HG03571 (cell line): ENCODE data around the gene ITCH.
"Not testable (repeated sequence)": the region's sequence is repeated elsewhere in the genome, so short reads cannot be mapped to it uniquely, and the experiment has no call there.

Experiments
- ATAC-seq: cut with Tn5 transposase; IDR thresholded peaks from one replicate; pipeline ENCODE4 v1.9.1; 2021; ENCODE audit not compliant: unreplicated experiment

Gene ITCH

GRCh38 chr20:34377072-34377847 lies 14.2 kb downstream of the ITCH start:
- ATAC-seq: peak; percentile 69

- no peak for ATAC-seq
These were observed 19.1 kb downstream of the ITCH start for GRCh38 chr20:34382174-34382573.

- ATAC-seq: not testable (repeated sequence)
These were observed 19.9 kb downstream of the ITCH start for GRCh38 chr20:34382877-34383455.

DNA sequence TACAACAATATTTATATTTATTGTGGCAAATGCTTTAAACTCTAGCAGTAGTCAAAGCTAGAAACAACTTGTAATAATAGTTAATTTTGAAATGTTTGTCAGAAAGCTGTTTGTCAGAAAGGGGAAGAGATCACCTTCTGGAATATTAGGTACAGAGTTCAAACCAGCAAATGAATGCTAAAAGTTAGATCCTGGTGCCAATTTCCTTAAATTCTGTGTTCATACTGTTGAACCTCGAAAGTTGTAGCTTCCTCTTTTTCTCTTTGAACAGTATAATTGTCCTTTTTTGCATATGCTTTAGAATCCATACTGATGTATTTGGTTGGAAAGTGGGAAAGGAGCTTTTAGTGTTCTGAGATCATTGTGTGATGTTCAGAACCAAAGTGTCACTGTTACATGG lies 22.4 kb downstream of the ITCH start:
- ATAC-seq: no peak

GRCh38 chr20:34388000-34388399 lies 24.9 kb downstream of the ITCH start:
- ATAC-seq: no peak

GRCh38 chr20:34388678-34389077 lies 25.6 kb downstream of the ITCH start:
- no peak for ATAC-seq

GRCh38 chr20:34389206-34389953 lies 26.3 kb downstream of the ITCH start:
- ATAC-seq: no peak

GRCh38 chr20:34389954-34390555 lies 27.0 kb downstream of the ITCH start:
- ATAC-seq: no peak

- ATAC-seq: no peak
These were observed 33.3 kb downstream of the ITCH start for GRCh38 chr20:34396408-34396807.

- ATAC-seq: no peak
These were observed 34.0 kb downstream of the ITCH start for GRCh38 chr20:34397096-34397495.

- ATAC-seq: not testable (repeated sequence)
These were observed 37.7 kb downstream of the ITCH start for GRCh38 chr20:34400776-34401175.

DNA sequence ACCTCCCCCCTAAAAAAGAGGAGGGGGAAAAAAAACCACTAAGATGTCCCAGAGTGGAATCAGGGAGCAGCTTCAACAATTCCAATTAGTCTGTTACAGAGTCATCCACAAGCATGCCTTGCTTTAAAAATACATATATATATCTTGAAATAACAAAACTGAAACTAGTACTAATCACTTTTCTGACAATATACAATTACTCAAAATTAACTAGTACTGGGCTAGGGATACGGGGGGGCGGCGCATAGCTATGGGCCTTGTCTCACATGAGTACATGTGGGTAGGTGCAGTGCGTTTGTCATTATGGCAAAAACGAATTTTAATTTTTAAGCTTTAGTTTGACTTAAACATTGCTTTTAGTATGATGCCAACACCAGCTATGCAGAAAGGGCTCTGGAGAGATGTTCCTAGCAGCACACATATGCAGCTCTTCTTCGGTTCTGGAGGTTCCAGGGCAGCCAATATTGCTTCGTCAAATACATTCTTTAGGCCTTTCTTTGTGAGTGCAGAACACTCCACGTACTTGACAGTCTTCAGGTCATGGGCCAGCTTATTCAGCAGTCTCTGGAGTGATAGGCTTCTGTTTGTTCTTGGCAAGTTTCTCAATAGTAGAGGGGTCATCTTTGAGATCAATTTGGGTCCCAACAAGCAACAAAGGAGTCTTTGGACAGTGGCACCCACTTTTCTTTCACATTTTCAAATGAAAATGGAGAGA lies 38.8 kb downstream of the ITCH start:
- ATAC-seq: no peak

DNA sequence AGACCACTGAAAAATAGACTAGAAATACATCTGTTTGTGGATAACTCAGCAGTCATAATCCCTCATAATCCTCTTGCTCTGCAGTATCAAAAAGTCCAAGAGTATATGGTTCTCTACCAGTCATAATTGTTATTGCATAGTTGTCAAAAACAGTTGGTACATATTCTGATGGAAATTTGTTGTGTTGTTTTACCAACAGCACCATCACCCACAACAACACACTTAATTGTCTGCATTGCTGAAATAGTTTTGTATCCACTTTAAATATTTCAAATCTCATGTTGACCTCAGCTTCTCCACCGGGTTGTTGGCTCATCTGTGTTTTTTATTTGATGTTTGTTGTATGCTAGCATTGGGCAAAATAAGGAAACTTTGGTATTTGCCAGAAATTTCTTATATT lies 39.4 kb downstream of the ITCH start:
- ATAC-seq: no peak

DNA sequence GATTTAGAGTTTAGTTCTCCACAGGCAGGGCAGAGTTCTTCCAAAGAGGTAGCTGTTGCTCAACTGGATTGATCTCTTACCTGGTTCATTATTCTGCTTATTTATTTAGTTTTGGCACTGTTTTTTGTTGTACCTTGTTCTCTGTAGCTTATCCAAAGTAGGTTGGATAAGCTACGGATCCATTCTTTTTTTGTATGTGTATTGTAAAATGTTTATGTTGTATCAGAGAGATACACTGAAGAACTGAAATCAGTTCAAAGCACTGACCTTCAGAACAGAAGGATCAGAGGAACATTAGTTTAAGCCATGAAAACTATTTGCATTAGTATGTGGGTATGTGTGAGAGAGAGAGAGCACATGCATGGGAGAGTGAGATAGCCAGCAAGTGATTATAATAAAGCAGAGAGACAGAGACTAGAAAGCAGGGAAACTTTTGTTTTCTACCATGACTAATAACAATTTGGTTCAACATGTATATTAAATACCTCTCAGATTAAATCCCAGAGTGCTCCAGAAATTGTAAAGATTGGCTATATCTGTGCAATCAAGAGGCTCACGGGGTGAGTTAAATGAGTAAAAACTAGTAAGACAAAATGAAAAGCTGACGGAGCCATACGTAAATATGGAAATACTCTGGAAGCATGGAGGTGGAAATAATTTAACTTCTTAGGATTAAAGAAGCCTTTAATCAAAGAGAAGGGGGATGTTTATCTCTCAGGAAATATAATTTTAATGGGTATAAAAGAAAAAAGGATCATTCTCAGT lies 40.2 kb downstream of the ITCH start:
- ATAC-seq: no peak

DNA sequence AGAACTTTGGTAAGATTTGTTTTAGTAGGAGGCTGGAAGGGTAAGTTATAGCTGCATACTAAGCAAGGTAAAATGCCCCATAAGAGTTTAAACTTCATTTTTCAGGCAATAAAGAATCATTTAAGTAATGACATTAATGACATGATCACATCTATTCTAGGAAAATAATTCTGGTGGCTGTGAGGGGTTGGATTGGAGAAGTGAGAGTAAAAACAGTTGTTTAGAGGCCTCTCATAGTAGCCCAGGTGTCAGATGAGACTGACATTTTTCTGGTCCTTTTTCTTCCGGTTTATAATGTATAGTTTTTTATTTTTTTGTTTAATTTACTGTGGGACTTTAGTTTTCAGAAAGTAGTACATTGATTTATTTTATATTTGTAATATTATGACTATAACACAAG lies 40.8 kb downstream of the ITCH start:
- ATAC-seq: peak; percentile 43

DNA sequence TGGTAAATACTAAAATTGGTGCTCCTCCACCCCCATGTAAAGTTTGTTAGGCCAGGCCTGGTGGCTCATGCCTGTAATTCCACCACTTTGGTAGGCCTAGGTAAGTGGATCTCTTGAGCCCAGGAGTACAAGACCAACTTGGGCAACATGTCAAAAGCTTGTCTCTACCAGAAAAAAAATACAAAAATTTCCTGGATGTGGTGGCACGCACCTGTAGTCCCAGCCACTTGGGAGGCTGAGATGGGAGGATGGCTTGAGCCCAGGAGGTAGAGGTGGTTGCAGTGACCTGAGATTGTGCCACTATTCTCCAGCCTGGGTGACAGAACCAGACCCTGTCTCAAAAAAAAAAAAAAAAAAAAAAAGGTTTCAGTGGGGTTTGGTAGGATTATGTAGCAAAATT lies 41.7 kb downstream of the ITCH start:
- no peak for ATAC-seq

DNA sequence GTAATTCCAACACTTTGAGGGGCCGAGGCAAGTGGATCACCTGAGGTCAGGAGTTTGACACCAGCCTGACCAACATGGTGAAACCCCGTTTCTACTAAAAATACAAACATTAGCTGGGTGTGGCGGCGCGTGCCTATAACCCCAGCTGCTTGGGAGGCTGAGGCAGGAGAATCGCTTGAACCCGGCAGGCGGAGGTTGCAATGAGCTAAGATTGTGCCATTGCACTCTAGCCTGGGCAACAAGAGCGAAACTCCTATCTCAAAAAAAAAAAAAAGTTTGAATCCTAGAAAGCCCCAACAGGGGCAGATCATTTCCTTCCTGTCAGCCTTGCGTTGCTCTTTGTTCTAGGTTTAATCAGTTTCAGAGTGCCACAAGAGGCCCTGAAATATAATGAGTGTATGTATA lies 42.2 kb downstream of the ITCH start:
- not testable (repeated sequence) for ATAC-seq

GRCh38 chr20:34405942-34406341 lies 42.9 kb downstream of the ITCH start:
- ATAC-seq: not testable (repeated sequence)

DNA sequence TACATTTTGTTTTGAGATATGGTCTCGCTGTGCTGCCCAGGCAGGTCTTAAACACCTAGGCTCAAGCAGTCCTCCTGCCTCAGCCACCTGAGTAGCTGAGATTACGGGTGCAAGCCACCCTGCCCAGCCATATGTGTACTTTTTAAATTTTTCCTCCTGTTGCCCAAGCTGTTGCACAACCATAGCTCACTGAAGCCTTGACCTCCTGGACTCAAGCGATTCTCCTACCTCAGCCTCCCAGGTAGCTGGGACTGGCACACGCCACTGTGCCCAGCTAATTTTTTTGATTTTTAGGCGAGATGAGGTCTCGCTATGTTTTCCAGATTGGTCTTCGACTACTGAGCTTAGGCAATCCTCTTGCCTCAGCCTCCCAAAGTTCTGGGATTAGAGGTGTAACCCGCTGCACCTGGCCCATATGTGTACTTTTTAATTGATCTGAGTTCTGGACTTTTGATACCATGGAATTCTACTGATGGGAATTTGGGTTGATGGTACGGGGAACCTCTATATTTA lies 44.9 kb downstream of the ITCH start:
- no peak for ATAC-seq

GRCh38 chr20:34410336-34410735 lies 47.3 kb downstream of the ITCH start:
- ATAC-seq: no peak
